Sciatic nerve (tissue), 2 donors: ENCODE results near the gene VSTM2B. TPM values are rescaled to one million over a fixed set of nuclear protein-coding genes. Genes with fewer than 3 reads are reported as not detected.
A peak's percentile ranks its signal among the peaks of the same experiment; 100 is the strongest.
"Not testable (repeated sequence)": the region's sequence is repeated elsewhere in the genome, so short reads cannot be mapped to it uniquely, and the experiment has no call there.

ENCODE experiments used
- ATAC-seq: fragments of 200-7000 bp; cut with Tn5 transposase; one replicate; pipeline ENCODE4 v1.9.1; 2020; ENCODE audit warnings: mild to moderate bottlenecking, moderate library complexity
- DNase-seq: peaks from one replicate; pipeline ENCODE4 v3.0.0-alpha.2; 2020; ENCODE audit warnings: low spot score
- intact Hi-C: fragments of 100-400 bp; cut with DNase I; formaldehyde crosslinking; loops from one replicate; pipeline ENCODE4 v1.14.2; 2022
- total RNA-seq: library from RNA; stranded (reverse); fragmentation: NEBNext Ultra II Directional; extraction: Animal tissue kit (Norgen Biotek cat#: 25700); gene quantifications from one replicate; pipeline ENCODE4 v1.2.1, GENCODE V29; 2021
- donor health status: DM: no; HTN: no; CAD: no.
- donor health status: DM: no; HTN: no; CAD: no.

The VSTM2B gene
- total RNA-seq, 1 donor from 2014 or later: not detected

DNA sequence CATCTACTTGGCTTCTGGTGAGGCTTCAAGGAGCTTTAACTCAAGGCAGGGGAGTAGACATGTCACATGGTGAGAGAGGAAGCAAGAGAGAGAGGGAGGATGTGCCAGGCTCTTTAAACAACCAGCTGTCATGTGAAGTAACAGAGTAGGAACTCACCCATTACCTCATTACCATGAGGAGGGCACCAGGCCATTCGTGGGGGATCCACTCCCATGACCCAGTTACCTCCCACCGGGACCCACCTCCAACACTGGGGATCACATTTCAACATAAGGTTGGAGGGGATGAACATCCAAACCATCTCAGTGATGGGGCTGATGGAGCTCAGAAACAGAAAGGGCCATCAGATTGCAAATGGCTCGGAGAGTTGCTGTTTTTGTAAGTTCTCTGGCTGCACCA lies 12.9 kb downstream of the VSTM2B start:
- no peak for DNase-seq
- no peak for ATAC-seq
- intact Hi-C loops: no loop called here

DNA sequence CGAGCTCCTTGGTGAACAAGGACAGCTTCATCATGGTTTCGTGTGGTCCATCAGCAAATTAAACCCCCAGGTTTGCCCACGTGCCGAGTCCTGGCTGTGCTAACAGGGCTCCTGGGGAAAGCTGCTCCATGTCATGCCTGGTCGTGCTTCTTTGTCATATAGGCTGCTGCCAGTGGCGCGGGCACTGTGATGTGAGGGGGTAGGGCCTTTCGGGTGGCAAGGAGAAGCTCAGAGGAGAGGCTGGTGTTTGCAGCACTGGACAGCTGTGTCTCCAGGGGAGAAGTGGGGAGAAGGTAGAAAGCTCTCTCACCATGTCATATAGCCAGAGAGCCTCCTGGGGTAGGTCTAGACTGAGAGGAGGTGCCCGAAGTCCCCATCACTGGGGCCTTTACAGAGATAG lies 13.3 kb downstream of the VSTM2B start:
- intact Hi-C loops: no loop called here
- ATAC-seq (no peak), DNase-seq (peak; percentile 22)

DNA sequence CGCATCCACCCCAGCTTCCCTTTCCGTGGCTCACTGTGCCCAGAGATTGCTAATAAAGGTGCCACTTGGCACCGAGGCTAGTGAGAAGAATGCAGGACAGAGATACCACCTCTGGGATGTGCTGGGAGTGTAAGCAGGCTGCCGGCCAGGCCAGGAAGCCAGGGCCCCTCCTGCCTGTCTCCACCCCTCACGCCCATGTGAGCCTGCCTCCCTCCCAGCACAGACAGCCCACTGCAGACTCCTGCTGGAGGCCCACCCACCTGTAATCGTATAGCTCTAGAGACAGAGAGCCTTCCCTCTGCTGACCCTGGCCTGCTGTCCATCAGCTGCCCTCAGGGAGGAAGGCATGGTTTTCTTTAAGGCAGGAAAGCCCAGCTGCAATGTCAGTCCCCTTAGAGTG lies 13.9 kb downstream of the VSTM2B start:
- ATAC-seq (no peak), DNase-seq (peak; percentile 25)
- intact Hi-C loops: no loop called here

DNA sequence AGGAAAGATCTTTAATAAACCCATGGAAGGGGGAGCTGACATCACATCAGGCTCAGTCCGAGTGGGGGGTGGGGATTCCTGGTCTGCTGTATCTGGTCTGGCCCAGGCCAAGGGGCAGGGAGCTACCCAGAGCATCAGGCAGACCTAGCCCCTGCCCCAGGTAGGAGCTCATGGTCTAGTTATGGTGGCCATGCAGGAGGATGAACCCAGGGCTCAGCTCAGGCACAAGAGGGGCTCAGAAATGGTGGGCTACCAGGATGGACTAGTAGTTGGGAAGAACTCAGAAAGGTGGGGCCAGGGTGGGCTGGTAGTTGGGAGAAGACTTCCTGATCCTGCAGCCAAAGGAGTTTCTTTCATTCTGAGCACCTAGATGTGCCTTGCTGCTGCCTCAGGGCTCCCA lies 14.3 kb downstream of the VSTM2B start:
- DNase-seq: peak; percentile 18
- intact Hi-C loops: no loop called here

DNA sequence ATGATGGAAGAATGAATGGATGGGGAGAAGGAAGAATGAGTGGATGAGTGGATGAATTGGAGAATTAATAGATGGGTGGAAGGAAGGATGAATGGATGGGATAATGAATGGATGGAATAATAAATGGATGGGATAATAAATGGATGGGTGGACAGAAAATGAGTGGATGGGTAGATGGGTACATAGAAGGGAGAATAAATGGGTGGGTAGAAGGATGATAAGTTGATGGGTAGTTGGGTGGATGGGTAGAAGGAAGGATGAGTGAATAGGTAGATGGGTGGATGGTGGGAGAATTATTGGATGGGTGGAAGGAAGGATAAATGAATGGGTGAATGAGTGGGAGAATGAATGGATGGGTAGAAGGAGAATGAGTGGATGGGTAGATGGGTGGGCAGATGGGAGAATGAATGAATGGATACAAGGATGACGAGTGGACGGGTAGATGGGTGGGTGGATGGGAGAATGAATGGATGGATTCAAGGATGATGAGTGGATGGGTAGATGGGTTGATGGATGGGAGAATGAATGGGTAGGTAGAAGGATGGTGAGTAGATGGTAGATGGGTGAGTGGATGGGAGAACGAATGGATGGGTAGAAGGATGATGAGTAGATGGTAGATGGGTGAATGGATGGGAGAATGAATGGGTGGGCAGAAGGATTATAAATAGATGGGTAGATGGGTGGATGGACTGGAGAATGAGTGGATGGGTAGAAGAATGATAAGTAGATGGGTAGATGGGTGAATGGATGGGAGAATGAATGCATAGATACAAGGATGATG lies 15.9 kb downstream of the VSTM2B start:
- intact Hi-C loops: no loop called here
- ATAC-seq (no peak), DNase-seq (no peak)

More for the DNA sequence above, 14.3 kb downstream of the VSTM2B start:
- no peak for ATAC-seq

DNA sequence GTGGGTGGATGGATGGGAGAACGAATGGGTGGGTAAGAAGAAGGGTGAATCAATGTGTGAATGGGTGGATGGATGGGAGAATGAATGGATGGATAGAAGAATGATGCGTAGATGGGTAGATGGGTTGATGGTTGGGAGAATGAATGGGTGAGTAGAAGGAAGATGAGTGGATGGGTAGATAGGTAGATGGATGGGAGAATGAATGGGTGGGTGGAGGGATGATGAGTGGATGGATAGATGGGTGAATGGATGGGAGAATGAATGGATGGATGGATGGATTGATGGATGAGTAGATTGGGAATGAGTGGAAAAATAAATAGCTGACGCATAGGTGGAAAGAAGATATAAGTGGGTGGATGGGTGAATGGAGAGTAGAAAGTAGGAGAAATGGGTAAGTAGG lies 16.5 kb downstream of the VSTM2B start:
- intact Hi-C loops: no loop called here
- DNase-seq: no peak
- ATAC-seq: no peak

DNA sequence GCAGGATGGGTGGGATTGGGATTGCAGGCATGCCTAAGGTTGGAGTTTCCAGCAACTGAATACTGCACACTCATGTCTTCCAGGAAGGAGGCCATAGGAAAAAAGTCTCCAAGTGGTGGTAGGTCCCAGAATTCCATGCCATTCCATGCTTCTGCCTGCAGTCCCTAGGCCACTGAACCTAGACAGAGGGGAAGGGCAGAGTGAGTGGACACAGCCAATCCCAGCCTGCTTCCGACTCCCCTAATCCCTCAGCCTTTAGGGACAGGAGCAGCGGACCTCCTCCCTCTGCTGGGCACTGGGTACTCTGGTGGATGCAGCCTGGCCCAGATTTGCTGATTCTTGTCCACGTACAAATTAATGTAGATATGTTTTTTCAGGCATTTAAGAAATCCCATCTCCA lies 17.0 kb downstream of the VSTM2B start:
- DNase-seq: peak; percentile 22
- no peak for ATAC-seq
- intact Hi-C loops: no loop called here

DNA sequence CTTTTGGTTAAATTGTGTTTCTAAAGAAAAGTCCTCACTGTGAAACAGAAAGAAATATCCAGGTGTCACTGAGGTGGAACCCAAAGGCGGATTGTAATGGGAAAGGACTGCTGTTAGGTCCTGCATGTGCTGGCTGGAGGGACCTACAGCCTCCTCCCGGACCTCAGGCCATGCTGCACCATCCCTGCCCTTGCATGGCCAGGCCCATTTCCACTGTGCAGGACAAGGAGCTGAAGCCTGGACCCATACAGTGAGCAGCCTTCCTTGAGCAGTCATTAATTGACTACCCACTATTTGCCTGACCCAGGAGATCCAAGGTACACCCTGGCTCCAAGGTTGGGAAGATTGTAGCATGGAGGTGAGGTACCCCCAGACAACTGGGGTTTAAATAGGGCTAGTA lies 17.6 kb downstream of the VSTM2B start:
- no peak for DNase-seq
- no peak for ATAC-seq
- intact Hi-C loops: no loop called here

DNA sequence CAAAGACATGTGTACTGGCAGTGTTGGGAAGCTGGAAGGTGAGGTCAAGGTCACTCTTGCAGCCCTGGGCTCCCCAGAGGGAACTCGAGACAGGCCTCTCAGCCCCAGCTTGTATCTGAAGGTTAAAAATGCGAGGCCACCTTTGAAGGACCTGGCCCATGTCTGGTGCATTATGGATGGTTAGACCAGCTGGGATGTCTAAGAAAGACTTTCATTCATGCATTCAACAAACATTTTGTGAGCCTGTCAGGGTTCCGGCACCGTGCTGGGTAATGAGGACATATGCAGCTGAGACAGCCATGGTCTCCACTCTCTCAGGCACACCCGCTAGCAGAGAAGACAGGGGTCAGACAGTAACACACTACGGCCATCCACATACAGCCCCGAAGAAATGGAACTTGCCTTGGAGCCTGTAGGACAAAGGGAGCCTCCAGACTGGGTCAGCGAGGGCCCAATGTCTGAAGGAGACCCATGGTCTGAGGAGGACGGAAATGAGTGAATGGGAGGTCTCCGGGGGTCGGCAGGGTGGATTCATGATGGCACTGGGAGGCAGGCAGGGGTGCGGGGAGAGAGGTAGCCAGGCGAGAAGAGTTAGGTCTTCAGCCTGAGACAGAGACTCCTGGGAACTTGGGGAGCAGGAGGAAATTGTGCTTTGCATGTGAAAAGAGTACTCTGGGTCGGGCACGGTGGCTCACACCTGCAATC lies 19.0 kb downstream of the VSTM2B start:
- DNase-seq (peak; percentile 35), ATAC-seq (no peak)
- intact Hi-C loops: no loop called here

DNA sequence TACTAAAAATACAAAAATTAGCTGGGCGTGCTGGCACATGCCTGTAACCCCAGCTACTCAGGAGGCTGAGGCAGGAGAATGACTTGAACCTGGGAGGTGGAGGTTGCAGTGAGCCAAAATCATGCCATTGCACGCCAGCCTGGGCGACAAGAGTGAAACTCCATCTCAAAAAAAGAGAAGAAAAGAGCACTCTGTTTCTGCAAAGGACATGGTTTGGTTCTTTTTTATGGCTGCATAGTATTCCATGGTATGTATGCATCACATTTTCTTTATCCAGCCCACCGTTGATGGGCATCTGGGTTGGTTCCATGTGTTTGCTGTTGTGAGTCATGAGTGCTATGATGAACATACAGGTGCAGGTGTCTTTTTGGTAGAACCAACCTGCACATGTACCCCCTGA lies 19.7 kb downstream of the VSTM2B start:
- ATAC-seq, intact Hi-C loops, DNase-seq: not testable (repeated sequence)

DNA sequence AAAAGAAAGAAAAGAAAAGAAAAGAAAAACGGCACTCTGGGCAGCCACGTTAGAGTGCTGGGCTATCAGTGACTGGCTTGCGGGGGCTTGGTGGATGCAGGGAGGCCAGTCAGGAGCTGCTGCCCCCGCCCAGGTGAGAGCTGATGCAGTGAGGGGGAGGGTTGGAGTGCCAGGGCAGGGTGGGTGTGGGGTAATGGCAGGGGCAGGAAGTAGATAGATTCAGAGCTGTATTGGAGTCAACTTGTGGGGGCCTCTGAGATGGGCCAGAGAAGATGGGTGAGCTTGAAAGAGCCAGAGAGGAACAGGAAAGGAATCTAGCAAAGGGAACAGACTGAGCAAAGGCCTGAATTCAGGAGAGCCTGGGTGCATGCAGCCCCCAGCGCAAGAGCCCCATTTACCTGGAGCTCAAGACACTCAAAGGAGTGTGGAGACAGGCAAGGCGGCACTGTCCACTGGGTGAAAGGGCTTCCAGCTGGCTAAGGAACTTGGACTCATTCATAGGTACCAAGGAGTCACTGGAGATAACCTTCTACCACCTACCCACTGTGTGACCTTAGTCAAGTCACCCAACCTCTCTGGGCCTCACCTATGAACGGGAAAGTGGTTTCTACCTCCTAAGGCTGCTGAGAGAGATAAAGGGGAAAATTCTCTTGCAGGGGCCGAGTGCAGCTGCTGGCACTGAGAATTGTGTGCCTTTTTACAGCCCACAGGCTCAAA lies 20.2 kb downstream of the VSTM2B start:
- intact Hi-C loops: no loop called here
- ATAC-seq: no peak
- DNase-seq: peak; percentile 30

DNA sequence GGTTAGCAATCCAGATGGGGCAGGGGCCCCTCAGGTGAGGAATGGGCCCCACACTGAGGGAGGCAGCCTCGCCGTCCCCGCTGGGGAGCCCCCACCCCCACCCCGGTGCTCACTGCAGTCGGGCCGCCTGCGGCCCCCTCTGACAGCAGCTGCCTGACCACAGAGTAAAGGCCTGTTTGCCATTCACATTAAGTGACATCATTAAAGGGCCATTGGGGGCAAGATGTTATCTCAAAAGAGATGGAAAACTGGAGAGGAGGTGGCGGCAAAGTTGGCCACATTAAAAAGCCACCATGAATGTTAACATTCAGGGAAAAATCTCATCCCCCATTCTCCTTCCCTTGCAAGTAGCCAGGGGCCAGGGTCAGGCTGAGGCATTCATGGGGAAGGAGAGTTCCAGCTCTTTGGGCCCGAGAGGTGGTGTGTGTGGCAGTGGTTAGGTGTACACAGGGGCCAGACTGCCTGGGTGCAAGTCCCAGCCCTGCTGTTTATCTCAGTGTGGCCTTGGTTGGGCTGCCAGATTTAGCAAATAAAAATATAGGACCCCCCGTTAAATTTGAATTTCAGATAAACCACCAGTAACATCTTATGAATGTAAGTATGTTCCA lies 20.9 kb downstream of the VSTM2B start:
- no peak for ATAC-seq
- intact Hi-C loops: no loop called here
- DNase-seq: peak; percentile 19

DNA sequence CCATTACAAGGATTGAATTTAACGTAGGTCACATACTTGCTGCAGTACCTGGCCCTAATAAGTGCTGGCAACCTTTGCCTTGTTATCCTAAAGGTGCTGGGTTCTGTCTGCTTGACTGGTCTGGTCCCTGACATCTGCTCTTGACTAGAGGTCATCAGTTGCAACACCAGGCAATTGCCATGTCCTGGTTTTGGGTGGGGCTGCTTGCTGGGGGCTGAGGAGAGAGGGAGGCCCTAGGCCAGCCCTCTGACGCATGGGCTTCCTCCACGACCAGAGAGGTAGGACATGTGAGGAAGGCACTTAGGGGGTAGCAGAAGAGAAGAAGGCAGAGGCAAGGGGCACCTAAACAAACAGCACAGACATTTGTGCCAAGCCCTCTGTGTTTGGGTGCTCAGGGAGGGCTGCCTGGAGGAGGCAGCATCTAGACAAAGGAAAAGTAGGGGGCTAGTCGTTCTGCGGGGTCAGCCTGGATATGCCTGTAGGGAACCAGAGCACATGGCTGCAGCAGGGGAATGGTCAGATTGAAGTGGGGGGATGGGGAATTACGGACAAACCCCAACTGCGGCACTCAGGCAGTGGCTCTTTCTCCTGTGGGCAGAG lies 21.7 kb downstream of the VSTM2B start:
- peak; percentile 37 for DNase-seq
- no peak for ATAC-seq
- intact Hi-C loops: no loop called here

DNA sequence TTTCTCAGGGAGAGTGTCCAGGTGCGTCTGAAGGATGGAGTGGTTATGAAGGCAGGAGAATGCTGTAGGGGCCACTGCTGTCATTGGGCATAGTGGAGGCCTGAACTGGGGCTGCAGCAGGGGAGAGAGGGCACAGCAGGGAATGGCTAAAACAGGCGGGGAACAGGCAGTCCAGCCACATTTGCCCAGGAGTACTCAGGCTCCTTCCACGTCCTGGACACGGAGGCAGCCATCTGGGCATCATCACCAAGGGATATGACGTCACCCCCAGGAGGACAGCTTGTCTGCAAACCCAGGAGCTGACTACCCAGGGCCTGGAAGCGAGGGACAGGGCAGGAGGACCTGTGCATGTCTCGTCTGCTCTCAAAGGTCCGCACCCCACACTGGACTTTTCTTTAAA lies 22.2 kb downstream of the VSTM2B start:
- no peak for ATAC-seq
- DNase-seq: peak; percentile 4
- intact Hi-C loops: no loop called here

DNA sequence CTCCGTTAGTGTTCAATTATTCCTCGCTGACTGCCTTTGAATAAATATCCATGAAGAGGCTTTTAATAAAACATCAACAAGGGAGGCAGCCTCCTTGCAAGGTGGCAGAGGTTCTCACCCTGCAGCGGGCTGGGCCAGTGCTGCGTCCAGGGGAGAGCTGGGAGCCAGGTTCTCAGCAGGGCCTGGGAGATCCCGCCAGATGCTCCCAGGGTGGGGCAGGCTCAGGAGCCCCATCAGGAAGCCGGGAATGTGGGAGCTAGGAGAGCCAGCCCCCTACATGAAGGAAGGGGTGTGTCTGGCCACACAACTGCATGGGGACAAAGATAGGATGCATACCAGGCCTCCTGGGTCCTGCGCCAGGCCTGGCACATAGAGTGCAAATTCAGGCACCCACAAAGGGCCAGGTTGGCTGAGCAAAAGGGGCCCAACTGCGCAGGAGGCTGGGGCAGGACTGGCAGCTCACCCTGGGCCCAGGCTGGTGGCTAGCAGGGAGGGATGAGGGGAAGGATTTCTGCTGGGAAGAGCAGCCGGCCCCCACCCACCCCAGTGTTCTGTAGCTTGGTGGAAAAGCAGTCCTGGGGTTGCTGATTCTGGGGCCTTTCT lies 22.8 kb downstream of the VSTM2B start:
- DNase-seq: no peak
- intact Hi-C loops: no loop called here
- ATAC-seq: no peak

DNA sequence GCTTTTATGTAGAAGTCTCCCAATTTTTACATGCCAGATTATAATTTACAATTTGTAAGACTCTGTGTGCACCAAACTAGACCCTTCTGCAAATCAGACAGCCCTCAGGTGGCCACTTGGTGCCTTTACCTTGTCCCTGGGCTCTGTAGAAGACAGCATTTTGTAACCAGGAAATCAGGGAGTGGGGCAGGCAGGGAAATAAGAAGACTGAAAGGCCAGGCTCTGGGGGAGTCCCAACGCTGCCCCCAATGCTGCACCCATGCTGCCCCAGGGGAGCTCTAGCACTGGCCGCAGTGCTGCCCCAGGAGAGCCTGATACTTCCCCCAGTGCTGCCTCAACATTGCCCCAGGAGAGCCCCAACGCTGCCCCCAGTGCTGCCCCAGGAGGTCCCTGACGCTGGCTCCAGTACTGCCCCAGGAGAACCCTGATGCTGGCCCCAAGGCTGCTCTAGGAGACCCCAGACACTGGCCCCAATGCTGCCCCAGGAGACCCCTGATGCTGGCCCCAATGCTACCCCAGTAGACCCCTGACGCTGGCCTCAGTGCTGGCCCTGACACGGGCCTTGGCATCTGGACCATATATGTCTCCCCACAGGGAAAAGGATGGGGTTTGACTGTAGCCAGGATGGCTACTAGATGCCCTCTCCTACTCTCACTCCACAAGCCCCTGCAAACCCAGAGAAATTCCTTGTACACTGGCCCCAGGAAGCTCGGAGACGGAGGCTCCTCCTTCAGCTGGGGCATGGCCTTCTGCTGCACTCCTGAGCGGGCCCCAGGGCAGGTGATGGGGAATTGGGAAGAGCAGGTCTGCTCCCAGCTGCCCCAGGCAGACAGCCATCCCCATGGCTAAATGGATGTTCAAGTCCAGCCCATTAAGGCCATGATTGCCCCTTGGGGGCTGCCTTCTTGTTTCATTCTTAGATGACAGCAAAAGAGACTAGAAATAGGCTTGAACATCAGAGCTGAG lies 23.6 kb downstream of the VSTM2B start:
- ATAC-seq: no peak
- intact Hi-C loops: no loop called here
- DNase-seq: no peak

DNA sequence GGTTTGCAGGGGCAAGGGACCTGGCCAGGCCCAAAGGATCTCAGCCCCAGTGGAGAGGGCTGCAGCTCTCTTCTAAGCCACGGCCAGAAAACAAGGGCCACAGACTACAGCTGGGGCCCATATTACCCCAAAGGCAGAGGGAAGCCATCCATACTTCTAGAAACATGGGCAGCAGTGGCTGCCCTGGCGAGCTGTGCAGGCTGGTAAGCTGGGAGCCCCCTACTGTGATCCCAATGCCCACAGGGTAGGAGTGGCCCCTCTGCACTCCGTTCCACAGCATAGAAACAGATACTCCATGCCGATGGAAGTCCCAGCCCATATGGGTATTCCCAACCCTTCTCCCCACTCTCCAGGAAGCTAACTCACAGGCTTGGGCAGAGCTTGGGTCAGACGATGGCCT lies 25.1 kb downstream of the VSTM2B start:
- intact Hi-C loops: no loop called here
- no peak for ATAC-seq
- DNase-seq: no peak

DNA sequence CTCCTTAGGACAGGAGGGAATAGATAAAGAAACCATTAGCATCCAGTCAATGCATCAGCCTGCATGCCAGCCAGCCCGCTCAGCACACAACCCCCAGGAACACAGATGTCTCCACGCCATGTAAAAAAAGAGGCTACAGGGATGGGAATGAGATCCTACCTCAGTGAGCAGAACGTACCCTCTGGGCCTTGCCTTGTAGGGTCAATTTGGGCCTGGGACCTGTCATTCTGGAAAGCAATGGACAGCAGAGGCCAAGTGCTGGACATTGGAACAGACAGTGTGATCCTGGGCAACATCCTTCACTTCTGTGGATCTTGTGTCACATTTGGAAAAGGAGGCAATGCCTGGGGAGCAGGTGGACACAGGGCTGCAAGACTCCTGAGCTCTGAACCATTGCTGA lies 26.0 kb downstream of the VSTM2B start:
- ATAC-seq (no peak), DNase-seq (no peak)
- intact Hi-C loops: no loop called here
